Stimulated activated CD8-positive, alpha-beta memory T cell treated with anti-CD3 and anti-CD28 coated beads, Interleukin-7, amount 100 ng/mL, for 1 hour (primary cell): ENCODE measurements around the gene MNS1.
"Not testable (repeated sequence)": the region's sequence is repeated elsewhere in the genome, so short reads cannot be mapped to it uniquely, and the experiment has no call there.

Experiments used
- DNase-seq, 2 donors: peaks; one replicate each; pipeline ENCODE4 v3.0.0-alpha.2; 2020; ENCODE audit warnings: low read depth in 2 of 2

MNS1 gene

DNA sequence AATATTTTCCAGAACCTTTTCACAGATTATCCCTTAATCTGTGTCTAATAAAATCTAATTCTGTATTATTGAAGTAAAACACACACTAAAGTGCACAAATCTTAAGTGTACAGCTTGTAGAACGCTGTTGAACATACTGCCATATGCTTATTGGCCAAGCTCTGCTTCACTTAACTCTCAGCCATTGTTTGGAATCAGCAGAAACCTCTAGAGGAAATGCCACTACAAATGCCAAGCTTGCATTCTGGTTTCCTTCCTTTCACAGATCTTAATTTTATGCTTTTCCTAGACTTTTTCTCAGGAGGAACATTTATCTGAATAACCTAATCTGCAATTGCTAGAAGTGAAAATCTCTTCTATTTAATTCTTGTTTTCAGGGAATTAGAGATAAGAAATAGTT, 10.1 kb downstream of the MNS1 start:
- DNase-seq: no peak

GRCh38 chr15:56445746-56446145, 19.2 kb downstream of the MNS1 start:
- no peak for DNase-seq

DNA sequence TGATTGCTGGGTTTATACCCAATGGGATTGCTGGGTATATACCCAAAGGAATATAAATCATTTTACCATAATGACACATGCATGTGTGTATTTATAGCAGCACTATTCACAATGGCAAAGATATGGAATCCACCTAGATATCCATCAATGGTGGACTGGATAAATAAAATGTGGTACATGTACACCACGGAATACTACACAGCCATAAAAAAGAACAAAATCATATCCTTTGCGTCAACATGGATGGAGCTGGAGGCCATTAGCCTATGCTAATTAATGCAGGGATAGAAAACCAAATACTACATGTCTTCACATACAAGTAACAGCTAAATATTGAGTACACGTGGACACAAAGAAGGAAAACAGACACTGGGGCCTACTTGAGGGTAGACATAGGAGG, 22.6 kb downstream of the MNS1 start:
- DNase-seq: no peak

GRCh38 chr15:56440214-56440770, 24.6 kb downstream of the MNS1 start:
- no peak for DNase-seq

- no peak for DNase-seq
Measured at GRCh38 chr15:56432304-56432703, 32.6 kb downstream of the MNS1 start.

- DNase-seq: no peak
Measured at GRCh38 chr15:56428821-56429458, 36.0 kb downstream of the MNS1 start.

DNA sequence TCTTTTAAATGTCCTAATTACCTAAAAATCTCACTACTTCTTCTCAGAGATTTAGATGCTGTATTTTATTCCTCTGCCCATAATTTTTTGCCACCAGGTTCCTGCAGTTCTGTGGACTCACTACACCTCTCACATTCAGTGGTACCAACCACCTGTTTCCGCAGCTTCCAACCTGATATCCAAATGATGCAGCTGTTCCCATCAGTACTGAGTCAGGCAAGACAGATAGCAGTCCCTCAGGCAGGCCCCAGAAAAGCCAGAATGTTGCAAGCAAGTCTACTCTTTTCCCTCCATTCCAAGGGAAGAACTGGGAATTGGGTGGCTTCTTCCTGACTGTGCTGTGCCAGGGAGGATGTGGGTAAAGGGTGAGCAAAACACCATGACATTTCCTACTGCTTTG, 39.0 kb downstream of the MNS1 start:
- no peak for DNase-seq

DNA sequence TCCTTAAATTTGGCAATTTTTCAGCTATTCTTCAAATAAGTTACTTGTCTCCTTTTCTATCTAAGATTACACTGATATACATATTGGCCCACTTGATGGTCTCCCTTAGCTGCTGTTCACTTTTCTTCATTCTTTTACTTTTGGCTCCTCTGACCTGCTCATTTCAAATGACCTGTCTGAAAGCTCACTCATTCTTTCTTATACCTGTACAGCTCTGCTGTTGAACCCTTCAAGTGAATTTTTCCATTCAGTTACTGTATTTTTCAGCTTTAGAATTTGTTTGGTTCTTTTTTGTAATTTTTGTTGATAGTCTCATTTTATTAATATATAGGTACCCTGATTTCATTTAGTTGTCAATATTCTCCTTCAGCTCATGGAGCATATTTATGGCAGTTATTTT, 39.7 kb downstream of the MNS1 start:
- no peak for DNase-seq

- not testable (repeated sequence) for DNase-seq
Measured at GRCh38 chr15:56413114-56413733, 51.7 kb downstream of the MNS1 start.

- DNase-seq: no peak
Measured at GRCh38 chr15:56411122-56411749, 53.7 kb downstream of the MNS1 start.

- no peak for DNase-seq
Measured at GRCh38 chr15:56410721-56411120, 54.2 kb downstream of the MNS1 start.

DNA sequence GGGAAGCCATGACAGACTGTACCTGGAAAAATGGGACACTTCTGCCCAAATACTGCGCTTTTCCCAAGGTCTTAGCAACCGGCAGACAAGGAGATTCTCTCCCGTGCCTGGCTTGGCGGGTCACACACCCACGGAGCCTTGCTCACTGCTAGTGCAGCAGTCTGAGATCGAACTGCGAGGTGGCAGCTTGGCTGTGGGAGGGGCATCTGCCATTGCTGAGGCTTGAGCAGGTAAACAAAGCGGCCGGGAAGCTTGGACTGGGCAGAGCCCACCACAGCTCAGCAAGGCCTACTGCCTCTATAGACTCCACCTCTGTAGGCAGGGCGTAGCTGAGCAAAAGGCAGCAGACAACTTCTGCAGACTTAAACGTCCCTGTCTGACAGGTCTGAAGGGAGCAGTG, 65.7 kb downstream of the MNS1 start:
- DNase-seq: not testable (repeated sequence)

DNA sequence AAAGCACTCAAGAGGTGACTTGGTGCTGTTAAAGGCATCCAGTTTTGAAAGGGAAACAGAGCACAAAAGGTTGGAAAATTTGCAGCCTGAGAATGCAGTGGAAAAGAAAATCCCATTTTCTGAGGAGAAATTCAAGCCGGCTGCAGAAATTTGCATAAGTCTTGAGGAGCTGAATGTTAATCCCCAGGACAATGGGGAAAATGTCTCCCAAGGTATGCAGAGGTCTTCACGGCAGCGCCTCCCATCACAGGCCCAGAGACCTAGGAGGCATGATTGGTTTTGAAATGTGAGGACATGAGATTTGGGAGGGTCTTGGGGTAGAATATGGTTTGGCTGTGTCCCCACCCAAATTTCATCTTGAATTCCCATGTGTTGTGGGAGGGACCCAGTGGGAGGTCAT, 67.6 kb downstream of the MNS1 start:
- not testable (repeated sequence) for DNase-seq

DNA sequence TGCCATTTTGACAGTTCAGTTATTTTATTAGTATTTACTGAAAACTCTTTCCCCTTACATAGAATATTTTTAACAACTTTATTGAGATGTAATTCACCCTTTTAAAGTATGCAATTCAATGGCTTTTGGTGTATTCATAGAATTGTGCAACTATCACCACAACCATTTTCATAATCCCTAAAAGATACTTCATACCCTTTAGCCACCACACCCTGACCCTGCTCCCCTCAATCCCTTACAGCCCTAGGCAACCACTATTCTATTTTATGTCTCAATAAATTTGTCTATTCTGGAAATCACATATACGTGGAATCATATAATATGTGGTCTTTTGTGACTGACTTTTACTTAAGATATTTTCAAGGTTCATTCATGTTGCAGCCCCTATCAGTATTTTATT, 70.0 kb downstream of the MNS1 start:
- no peak for DNase-seq

DNA sequence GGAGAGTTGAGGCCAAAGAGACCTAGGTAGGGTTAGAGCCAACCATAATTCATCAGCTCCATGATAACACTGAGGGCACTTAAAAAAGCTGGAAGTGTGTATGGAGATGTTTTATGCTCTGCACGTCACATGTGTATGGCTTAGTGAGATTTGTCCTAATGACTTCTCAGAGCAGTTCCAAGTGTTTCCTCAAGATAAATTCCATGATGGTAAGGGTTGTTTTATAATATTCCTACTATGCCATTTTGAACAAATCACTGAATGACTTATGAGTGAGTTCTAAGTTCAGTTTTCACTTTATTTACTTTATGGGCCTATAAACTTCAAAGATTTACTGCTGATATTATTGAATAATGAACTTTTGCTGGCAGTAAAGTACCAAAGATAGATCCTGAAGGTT, 71.7 kb downstream of the MNS1 start:
- no peak for DNase-seq

- DNase-seq: no peak
Measured at GRCh38 chr15:56390739-56391267, 74.1 kb downstream of the MNS1 start.

DNA sequence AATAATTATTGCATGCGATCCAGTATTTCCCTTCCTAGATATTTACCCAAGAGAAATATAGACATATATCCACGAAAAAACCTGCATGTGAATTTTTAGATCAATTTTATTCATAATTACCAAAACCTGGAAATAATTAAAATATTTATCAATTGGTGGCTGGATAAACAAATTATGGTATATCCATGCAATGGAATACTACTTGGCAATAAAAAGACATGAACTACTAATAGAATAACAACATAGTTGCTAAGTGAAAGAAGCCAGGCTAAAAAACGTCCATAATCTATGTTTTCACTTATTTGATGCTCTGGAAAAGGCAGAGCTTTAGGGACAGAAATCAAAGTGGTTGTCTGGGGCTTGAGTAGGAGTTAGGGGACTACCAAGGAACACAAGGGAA, 79.0 kb downstream of the MNS1 start:
- DNase-seq: no peak

GRCh38 chr15:56383010-56383409, 81.9 kb downstream of the MNS1 start:
- DNase-seq: no peak
